Measurements from ENCODE around the gene KLHL33. TPM values are rescaled to one million over a fixed set of nuclear protein-coding genes. Genes with fewer than 3 reads are reported as not detected.

Gene KLHL33
- total RNA-seq, 1 donor from 2014 or later, result 0.53 TPM

GRCh38 chr14:20469242-20469889, 33.4 kb upstream of the KLHL33 start, which contains the start of gene PNP:
TSS of gene PNP (plus strand) at chr14:20469406. CDS start at chr14:20469525, 119 bp downstream.
- POLR2A ChIA-PET, result interaction anchor here (0.6 to 3.1 kb wide), 26 partner anchors 9 to 468 kb away, joined by 3 to 58 read pairs (median 5); partner anchors contain the start of genes APEX1, OSGEP, PARP2 and PIP4P1
- Mint-ChIP-seq H3K36me3 (ENCODE audit: low read depth) (peaks cover 35% of the 10 kb centered on the region), H3K4me1 (peaks cover 42% of the 10 kb centered on the region), H3K27me3 (no peaks in the 10 kb centered on the region), H3K27ac (peak within 1 kb of the TSS; percentile 93), H3K9me3 (no peaks in the 10 kb centered on the region), H3K4me3 (peak within 1 kb of the TSS; percentile 95)
- TF ChIP-seq CTCF (IDR thresholded peaks at IDR 0.05), result no peak
- CTCF ChIA-PET, result interaction anchor here (0.6 to 2.4 kb wide), 4 partner anchors 8 to 213 kb away, joined by 3 to 14 read pairs (median 3); partner anchors contain the start of gene PIP4P1
- ATAC-seq (ENCODE audit: low read depth), result peak; percentile 89
- DNase-seq, result peak; percentile 78
- intact Hi-C loops (cut with micrococcal nuclease), result loop anchor here (1.0 to 5.0 kb wide), 6 partner anchors 8 to 213 kb away; partner anchors contain the start of genes APEX1, PARP2, PIP4P1 and TEP1

- H3K9me3 Mint-ChIP-seq, result no peaks in the 10 kb centered on the region
- ATAC-seq (ENCODE audit: low read depth) (no peak), DNase-seq (no peak)
- TF ChIP-seq CTCF (IDR thresholded peaks at IDR 0.05), result no peak
- intact Hi-C loops (cut with micrococcal nuclease), result loop anchor here (1.0 to 5.0 kb wide), 6 partner anchors 8 to 214 kb away; partner anchors contain the start of genes APEX1, PARP2, PIP4P1 and TEP1
- H3K36me3 Mint-ChIP-seq (ENCODE audit: low read depth), result peaks cover 30% of the 10 kb centered on the region
- H3K27me3 Mint-ChIP-seq, result no peaks in the 10 kb centered on the region
- peak overlapping the region; percentile 93 for H3K27ac Mint-ChIP-seq
- peak overlapping the region; percentile 95 for H3K4me3 Mint-ChIP-seq
- CTCF ChIA-PET, result interaction anchor here (1.3 to 2.4 kb wide), 2 partner anchors 7 to 53 kb away, joined by 3 to 14 read pairs; partner anchors contain the start of gene PIP4P1
- POLR2A ChIA-PET, result interaction anchor here (0.6 to 3.1 kb wide), 12 partner anchors 9 to 222 kb away, joined by 3 to 58 read pairs (median 10); partner anchors contain the start of genes APEX1, OSGEP, PIP4P1 and TEP1
- peaks cover 47% of the 10 kb centered on the region for H3K4me1 Mint-ChIP-seq
Observed at GRCh38 chr14:20468764-20469241, 32.8 kb upstream of the KLHL33 start.

DNA sequence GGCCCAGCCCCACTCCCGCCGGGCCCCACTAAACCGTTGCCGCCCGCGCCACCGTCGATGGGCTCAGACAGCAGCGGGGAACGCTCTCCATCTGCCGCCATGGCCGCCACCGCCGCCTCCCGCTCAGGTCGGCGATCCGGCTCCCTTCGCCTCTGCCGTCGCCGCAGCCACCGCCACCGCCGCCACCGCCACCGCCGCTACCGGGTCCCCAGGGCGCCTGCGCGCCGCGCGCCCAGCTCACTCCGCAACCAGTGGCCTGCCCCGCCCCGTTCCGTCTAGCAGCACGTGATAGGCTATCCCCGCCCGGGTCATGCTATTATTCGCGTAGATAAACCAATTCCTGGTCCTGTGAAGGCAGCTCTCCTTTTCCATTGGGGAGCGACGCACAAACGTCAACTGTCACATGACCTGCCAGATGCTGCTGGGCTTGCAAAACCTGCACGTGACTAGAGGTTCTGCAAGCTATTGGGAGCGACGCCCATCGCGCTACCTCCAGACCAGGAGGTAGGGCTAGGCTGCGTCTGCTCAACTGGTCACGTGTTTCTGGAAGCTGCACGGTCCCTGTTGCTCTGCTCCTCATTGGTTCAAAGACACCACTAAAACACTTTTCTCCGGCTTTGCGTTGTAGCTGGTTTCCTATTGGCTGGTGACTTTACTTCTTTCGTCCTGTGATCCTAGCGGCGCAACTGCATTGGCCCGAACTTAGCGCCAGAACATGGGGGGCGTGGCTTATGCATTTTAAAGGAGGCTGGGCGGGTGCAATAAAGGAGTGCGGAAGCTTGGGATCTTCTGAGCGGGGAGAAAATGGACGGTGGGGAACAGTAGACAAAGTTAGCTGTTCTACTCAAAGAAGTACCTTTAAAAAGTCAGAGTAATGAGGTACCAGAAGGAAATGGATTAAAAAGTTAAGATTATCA, 25.5 kb upstream of the KLHL33 start, which contains the start of gene PIP4P1:
PIP4P1 (minus strand) TSS at position 210 of the 917 bp plus-strand sequence; CDS start at position 101, 109 bp downstream.
- Mint-ChIP-seq H3K27me3 (no peaks in the 10 kb centered on the region), H3K9me3 (peaks cover 2% of the 10 kb centered on the region), H3K36me3 (ENCODE audit: low read depth) (peaks cover 5% of the 10 kb centered on the region), H3K4me1 (peaks cover 55% of the 10 kb centered on the region), H3K4me3 (peak within 1 kb of the TSS; percentile 91), H3K27ac (peak within 1 kb of the TSS; percentile 96)
- no peak for TF ChIP-seq CTCF (IDR thresholded peaks at IDR 0.05)
- CTCF ChIA-PET, result interaction anchor here (0.9 to 1.9 kb wide), 4 partner anchors 8 to 50 kb away, joined by 3 to 15 read pairs (median 7); partner anchors contain the start of genes PNP and TEP1
- POLR2A ChIA-PET, result interaction anchor here (0.5 to 4.7 kb wide), 26 partner anchors 8 to 983 kb away, joined by 3 to 68 read pairs (median 4); partner anchors contain the start of genes PARP2, PNP and TEP1
- intact Hi-C loops (cut with micrococcal nuclease), result loop anchor here (1.0 to 2.0 kb wide), 7 partner anchors 8 to 221 kb away; partner anchors contain the start of genes CCNB1IP1, PARP2, PNP and TEP1
- DNase-seq (peak; percentile 94), ATAC-seq (ENCODE audit: low read depth) (peak; percentile 86)

DNA sequence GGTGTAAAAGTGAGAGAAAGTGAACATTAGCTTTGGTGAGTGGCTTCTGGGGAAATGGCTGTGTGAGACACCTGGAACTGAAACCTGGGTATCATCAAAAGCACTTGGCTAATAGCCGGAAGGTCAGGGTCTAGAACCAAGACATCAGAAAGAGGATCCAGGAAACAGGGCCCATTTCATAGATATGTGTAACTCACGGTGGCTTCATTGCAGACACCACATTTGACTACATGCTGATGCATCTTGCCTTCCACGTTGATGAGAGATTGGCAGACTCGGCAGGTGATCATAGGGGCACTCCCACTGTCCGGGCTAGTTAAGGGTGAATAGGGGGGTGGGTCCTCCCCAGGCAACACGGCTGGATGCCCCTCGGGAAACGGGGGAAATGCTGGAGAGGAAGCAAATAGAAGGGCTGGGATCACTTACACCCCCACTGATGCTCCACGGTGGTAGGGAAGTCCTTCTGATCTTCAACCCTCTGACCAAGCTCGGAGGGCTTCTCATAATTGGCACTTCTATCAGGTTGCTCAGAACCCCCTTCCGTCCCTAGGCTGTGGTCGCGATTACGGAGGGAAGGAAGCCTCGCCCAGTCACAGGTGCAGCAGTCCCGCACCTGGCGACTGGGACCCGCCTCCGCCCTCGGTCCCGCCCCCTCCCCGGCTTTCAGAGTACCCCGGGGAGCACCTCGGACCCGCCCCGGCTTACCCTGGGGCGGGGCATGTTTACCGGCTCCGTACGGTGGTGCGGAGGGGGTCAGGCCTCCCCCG, 24.7 kb upstream of the KLHL33 start:
- CTCF ChIA-PET, result interaction anchor here (0.9 to 1.9 kb wide), 5 partner anchors 9 to 49 kb away, joined by 3 to 15 read pairs (median 3); partner anchors contain the start of genes PNP and TEP1

More for the DNA sequence above, 24.7 kb upstream of the KLHL33 start:
- POLR2A ChIA-PET, result interaction anchor here (0.6 to 4.7 kb wide), 19 partner anchors 8 to 222 kb away, joined by 3 to 68 read pairs (median 5); partner anchors contain the start of genes PARP2, PNP and TEP1
- Mint-ChIP-seq H3K27ac (peak overlapping the region; percentile 96), H3K9me3 (peaks cover 2% of the 10 kb centered on the region), H3K4me3 (peak overlapping the region; percentile 91), H3K4me1 (peaks cover 55% of the 10 kb centered on the region), H3K27me3 (no peaks in the 10 kb centered on the region), H3K36me3 (ENCODE audit: low read depth) (peaks cover 5% of the 10 kb centered on the region)
- peak; percentile 65 for DNase-seq
- ATAC-seq (ENCODE audit: low read depth), result peak; percentile 23
- no peak for TF ChIP-seq CTCF (IDR thresholded peaks at IDR 0.05)
- intact Hi-C loops (cut with micrococcal nuclease), result loop anchor here (1.0 to 2.0 kb wide), 7 partner anchors 9 to 222 kb away; partner anchors contain the start of genes CCNB1IP1, PARP2, PNP and TEP1

Data from activated B cell treated with CpG ODN at 0.5 μM for 24 hours (primary cell).